GM12801 (cell line): Measurements from ENCODE around the gene RFT1.

Experiments
- TF ChIP-seq, protein P1 (sequence below): IDR thresholded peaks from one replicate; pipeline ENCODE4 v1.5.1; 2011; ENCODE audit warnings: control low read depth; ENCODE audit not compliant: insufficient read length; ENCODE audit errors: extremely low read depth

RFT1 gene

DNA sequence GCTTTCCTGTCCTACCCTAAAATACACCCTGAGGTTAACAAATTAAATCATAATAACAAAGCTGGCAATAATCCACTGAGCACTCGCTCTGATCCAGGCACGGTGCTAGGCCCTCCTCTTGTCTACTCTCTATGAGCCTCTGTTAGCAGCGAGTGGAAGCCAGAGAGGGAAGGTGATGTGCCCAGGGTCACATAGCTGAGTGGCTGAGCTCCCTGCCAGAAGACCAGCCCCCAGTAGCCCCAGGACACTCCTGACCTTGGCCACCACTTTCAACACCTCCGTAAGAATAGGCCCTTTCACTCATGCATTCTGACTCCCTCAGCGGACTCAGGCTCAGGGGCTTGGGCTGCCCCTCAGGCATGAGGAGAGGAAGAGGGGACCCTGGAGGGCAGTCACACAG, 21.2 kb upstream of the RFT1 start:
- TF ChIP-seq, protein P1, sequence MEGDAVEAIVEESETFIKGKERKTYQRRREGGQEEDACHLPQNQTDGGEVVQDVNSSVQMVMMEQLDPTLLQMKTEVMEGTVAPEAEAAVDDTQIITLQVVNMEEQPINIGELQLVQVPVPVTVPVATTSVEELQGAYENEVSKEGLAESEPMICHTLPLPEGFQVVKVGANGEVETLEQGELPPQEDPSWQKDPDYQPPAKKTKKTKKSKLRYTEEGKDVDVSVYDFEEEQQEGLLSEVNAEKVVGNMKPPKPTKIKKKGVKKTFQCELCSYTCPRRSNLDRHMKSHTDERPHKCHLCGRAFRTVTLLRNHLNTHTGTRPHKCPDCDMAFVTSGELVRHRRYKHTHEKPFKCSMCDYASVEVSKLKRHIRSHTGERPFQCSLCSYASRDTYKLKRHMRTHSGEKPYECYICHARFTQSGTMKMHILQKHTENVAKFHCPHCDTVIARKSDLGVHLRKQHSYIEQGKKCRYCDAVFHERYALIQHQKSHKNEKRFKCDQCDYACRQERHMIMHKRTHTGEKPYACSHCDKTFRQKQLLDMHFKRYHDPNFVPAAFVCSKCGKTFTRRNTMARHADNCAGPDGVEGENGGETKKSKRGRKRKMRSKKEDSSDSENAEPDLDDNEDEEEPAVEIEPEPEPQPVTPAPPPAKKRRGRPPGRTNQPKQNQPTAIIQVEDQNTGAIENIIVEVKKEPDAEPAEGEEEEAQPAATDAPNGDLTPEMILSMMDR, result no peak

DNA sequence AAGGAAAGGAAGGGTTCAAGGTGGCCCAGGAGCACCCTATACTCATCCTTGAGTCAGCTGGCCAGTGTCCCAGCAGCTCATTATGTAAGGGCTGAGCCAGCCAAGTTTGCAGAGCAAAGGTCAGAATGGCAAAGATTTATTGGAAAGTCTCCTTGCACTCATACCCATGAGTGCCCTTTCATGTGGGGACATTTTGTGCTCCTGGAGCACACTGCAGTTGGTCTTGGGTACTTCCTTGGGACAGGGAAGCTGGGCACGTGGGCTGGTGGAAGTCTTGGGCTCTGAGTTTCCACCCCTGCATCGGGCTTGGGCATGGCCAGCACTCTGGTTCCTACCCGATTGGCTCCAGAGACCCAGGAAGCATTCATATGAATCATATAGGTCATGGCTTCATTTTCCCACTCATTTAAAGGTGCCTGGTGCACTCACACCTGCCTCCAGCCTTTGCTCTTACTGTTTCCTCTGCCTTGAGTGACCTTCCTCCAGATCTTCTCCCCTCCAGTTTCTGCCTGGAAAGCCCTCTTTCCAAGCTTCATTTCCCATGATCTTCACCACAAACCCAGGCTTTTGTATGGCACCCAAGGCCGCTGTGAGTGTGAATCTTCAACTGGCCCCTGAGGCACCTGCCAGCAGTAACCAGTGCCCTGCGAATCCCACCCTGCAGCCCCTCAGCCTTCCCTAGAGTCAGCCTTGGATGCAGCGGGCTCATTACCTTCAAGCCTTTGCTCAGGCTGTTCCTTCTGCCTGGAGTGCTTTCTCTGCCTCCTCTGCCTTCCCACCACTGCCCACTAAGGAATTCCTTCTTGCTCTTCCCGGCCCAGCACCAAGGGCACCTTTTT, 20.2 kb upstream of the RFT1 start:
- TF ChIP-seq, protein P1, result no peak

DNA sequence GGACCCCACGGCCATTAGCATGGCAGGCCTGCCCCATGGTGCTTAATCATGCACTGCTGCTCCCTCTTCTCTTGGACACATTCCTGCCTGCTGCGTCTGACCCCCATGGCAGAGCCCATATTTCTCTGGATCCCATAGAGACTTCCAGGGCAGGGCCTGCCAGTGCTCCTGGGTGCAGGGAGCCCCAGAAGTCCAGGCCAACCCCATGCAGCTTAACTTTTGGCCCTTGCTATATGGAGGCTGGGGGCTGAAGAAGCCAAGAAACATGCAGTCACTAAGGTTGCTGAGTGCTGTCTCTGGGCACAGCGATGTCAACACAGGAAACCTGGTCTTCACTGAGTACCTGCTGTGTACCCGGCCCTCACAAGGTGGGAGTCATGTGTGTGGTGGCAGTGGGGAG, 19.5 kb upstream of the RFT1 start:
- TF ChIP-seq, protein P1, result no peak

DNA sequence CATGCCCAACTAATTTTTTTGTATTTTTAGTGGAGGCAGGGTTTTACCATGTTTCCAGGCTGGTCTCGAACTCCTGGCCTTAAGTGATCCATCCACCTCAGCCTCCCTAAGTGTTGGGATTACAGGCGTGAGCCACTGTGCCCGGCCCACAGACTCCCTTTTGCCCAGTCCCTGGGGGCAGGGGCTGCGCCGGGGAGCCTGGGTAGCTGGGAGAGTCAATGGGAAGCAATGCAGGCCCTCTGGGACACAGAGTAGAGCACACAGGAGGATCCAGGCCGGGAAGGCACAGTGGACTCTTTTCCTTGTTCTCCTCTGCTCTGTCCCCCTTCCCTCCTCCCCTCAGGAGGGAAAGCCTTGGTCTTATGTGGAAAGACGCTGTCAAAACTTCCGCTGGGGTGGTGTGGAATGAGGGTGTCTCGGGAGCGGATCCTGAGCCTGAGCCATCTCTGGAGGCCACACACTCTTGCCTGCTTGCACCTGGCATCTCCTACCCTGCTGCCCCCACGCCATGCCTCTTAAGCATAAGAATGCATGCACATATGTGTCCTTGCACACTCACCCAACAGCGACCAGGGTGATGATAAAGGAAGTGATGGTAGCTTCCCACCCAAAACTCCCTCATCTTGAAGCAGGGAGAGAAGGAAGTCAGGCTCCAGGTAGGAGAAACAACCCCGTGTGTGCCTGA, 18.9 kb upstream of the RFT1 start:
- TF ChIP-seq, protein P1, result no peak

DNA sequence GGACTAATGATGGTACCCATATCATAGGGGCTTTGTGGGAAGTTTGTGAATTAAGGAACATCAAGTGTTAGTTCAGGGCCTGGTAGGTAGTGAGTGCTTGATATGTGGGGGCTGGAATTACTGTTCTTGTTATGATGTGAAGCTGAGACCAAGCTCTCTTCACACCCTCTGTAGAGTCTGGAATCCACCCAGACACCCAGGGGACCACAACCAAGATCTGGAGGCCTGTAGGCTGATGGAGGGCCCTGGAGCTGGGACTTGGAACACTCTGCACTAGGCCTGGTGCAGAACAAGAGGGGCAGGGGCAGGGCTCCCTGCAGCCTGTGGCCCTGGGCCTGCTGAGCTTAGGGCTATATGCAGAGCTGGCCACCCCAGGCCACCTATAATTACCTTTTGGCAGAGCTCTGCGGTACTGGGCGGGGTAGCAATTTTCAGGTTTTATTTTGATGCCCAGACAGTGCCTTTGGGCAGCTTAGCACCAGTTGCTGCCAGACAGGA, 17.7 kb upstream of the RFT1 start:
- TF ChIP-seq, protein P1, result no peak

GRCh38 chr3:53147151-53147902, 17.1 kb upstream of the RFT1 start:
- TF ChIP-seq, protein P1, result no peak

DNA sequence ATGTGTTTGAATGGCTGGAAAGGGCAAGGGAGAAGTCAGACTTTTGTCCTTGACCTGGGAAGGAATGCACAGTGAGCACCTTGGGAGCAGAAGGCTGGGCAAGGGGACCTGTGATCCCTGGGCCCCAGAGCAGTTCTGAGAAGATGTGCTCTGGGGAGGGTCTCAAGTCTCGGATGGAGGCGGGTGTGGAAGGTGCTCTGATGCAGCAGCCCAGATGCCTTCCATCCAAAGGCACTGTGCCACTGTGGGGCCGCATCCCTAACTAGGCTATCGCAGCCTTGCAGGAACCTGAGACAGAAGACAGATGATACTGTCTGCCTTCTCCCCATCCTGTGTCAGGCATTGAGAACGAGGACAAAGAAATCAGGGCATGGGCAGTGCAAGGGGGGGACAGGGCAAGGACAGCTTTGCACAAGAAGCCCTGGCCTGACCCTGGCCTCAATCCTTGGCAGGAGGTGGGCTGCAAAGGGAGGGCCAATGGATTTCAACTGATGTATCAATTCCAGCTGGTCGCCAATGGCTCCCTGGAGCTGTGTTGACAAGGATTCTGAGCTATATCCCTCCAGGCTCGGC, 16.2 kb upstream of the RFT1 start:
- TF ChIP-seq, protein P1, result no peak
